Upper lobe of right lung (tissue), 1 donor: ENCODE measurements around the gene CD300C. TPM values are rescaled to one million over a fixed set of nuclear protein-coding genes. Genes with fewer than 3 reads are reported as not detected.

Source experiments
- ATAC-seq: fragments of 200-7000 bp; cut with Tn5 transposase; one replicate; pipeline ENCODE4 v1.9.1; 2020; ENCODE audit warnings: mild to moderate bottlenecking, moderate library complexity
- DNase-seq: peaks from one replicate; pipeline ENCODE4 v3.0.0-alpha.2; 2020
- H3K27ac ChIP-seq: fragments of 200-600 bp; one replicate; pipeline ENCODE4 v1.8.0; 2022
- H3K27me3 ChIP-seq: fragments of 200-600 bp; one replicate; pipeline ENCODE4 v1.8.0; 2022; ENCODE audit warnings: mild to moderate bottlenecking
- H3K36me3 ChIP-seq: fragments of 200-600 bp; one replicate; pipeline ENCODE4 v1.8.0; 2022
- H3K4me1 ChIP-seq: fragments of 200-600 bp; one replicate; pipeline ENCODE4 v1.8.0; 2022
- H3K4me3 ChIP-seq: fragments of 200-600 bp; one replicate; pipeline ENCODE4 v1.8.0; 2022; ENCODE audit warnings: mild to moderate bottlenecking
- H3K9me3 ChIP-seq: fragments of 200-600 bp; one replicate; pipeline ENCODE4 v1.8.0; 2022
- intact Hi-C: fragments of 100-400 bp; cut with DNase I; formaldehyde crosslinking; loops from one replicate; pipeline ENCODE4 v1.11.0; 2022
- total RNA-seq: library from RNA; stranded (reverse); fragmentation: NEBNext Ultra II Directional; extraction: Animal tissue kit (Norgen Biotek cat#: 25700); gene quantifications from one replicate; pipeline ENCODE4 v1.2.1, GENCODE V29; 2021
- TF ChIP-seq, protein P1 (sequence below): fragments of 200-600 bp; IDR thresholded peaks from one replicate; pipeline ENCODE4 v1.8.0; 2022; ENCODE audit warnings: antibody characterized with exemption
- donor health status: DM: no; HTN: yes; CAD: no; lungs with severe emphysema.

The CD300C gene
- total RNA-seq, 1 donor from 2014 or later = 8.2 TPM

DNA sequence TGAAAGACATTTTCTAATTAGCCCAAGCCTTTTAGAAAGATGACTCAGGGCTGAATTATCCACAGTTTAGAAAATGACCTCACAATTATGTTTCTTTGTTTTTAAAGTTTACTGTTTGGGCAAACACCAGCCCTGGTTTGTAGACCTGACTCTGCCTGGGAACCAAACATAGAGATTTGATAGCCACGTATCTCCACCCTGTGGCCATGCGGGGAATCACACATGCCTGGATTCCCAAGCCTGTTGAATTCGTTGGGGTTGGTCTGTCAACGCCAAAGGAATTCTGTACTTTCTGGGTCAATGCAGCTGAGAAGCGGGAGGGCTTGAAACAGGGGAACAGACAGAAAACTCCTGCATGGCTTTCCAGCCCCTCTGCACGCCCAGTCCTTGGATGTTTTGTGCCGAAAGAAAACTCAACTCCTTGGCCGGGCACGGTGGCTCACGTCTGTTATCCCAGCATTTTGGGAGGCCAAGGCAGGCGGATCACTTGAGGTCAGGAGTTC lies 52.5 kb downstream of the CD300C start:
- TF ChIP-seq, protein P1, sequence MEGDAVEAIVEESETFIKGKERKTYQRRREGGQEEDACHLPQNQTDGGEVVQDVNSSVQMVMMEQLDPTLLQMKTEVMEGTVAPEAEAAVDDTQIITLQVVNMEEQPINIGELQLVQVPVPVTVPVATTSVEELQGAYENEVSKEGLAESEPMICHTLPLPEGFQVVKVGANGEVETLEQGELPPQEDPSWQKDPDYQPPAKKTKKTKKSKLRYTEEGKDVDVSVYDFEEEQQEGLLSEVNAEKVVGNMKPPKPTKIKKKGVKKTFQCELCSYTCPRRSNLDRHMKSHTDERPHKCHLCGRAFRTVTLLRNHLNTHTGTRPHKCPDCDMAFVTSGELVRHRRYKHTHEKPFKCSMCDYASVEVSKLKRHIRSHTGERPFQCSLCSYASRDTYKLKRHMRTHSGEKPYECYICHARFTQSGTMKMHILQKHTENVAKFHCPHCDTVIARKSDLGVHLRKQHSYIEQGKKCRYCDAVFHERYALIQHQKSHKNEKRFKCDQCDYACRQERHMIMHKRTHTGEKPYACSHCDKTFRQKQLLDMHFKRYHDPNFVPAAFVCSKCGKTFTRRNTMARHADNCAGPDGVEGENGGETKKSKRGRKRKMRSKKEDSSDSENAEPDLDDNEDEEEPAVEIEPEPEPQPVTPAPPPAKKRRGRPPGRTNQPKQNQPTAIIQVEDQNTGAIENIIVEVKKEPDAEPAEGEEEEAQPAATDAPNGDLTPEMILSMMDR = peak; percentile 91
- Histone ChIP-seq H3K4me3 (no peak overlapping the region), H3K27ac (no peak overlapping the region), H3K36me3 (no peaks in the 10 kb centered on the region), H3K9me3 (no peaks in the 10 kb centered on the region), H3K27me3 (peaks cover 4% of the 10 kb centered on the region), H3K4me1 (no peaks in the 10 kb centered on the region)
- ATAC-seq (peak; percentile 96), DNase-seq (peak; percentile 80)
- intact Hi-C loops = no loop called here

DNA sequence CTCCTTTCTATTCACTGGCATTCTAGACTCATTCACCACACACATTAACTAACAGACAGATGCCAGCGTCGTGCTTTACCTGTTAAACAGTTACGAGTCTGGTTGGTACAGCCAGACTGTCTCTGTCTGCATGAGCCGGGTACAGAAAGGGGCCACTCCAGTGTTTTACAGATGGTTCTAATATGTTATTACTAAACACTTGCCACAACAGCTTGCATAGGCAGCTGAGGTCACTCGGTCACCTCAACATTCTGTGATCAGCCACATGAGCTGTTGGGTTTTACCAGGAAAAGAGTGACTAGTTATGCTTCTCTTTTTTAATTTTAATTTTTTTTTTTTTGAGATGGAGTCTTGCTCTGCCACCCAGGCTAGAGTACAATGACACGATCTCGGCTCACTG lies 54.3 kb downstream of the CD300C start:
- Histone ChIP-seq H3K4me1 (no peaks in the 10 kb centered on the region), H3K36me3 (no peaks in the 10 kb centered on the region), H3K27me3 (peaks cover 4% of the 10 kb centered on the region), H3K9me3 (no peaks in the 10 kb centered on the region), H3K4me3 (no peak overlapping the region), H3K27ac (no peak overlapping the region)
- DNase-seq = peak; percentile 12
- TF ChIP-seq, protein P1 = no peak
- intact Hi-C loops = no loop called here
- ATAC-seq = peak; percentile 66

Other genes starting within 250 kb of the CD300C start
- gene KIF19, start 219.9 kb downstream of the CD300C start, total RNA-seq = 0.23 TPM
- not detected for gene BTBD17, start 184.2 kb downstream of the CD300C start, total RNA-seq
- gene GPR142, start 178.6 kb downstream of the CD300C start, total RNA-seq = not detected
- 48.6 TPM for gene GPRC5C, start 114.0 kb downstream of the CD300C start, total RNA-seq
- 17.5 TPM for gene CD300A, start 79.5 kb downstream of the CD300C start, total RNA-seq
- 1.3 TPM for gene CD300LB, start 14.6 kb downstream of the CD300C start, total RNA-seq
- not detected for gene CD300H, start 21.4 kb upstream of the CD300C start, total RNA-seq
- gene CD300LD, start 46.2 kb upstream of the CD300C start, total RNA-seq = not detected
- 6.5 TPM for gene CD300E, start 77.6 kb upstream of the CD300C start, total RNA-seq
- gene CD300LF, start 166.8 kb upstream of the CD300C start, total RNA-seq = 38.0 TPM
- gene RAB37, start 191.1 kb upstream of the CD300C start, total RNA-seq = 6.8 TPM
- gene NHERF1, start 202.5 kb upstream of the CD300C start, total RNA-seq = 28.4 TPM
- 40.8 TPM for gene NAT9, start 230.2 kb upstream of the CD300C start, total RNA-seq